Measurements from ENCODE around the gene SKP2.

Gene SKP2

DNA sequence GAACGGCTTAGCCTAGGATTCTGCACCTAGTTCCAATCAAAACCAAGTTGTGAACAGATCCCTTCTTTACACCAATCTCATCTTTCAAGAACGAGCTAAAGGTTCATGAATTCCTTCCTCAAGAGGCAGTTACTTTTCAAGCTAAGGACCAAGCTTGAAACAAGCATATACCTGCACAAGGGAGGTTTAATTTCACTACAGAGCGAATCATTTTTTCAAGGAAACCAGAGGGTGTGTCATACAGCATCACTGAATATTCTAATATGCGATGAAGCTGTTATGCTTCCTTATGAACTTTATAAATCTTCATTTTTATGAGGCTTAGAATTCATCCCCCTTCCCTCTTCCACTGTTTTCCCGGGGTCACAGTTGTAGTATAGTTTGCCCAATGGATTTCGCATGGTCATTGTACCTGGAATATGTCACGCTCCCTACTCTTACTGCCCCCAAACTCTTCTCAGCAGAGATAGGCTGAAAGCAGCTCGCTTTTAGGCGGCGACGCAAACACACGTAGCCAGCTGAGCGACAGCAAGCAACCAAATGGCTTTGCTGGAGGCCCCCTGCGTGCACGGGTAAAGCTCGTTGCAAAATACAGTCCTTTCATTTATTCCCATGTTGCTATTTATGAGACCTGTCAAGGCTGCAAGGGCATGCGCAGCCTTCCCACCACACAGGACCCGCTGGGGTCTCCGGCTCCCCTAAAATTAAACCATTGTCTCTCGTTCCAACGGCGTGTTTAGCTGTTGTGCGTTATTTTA, 1.1 kb upstream of the SKP2 start:
- peak overlapping the region; percentile 96 for H3K4me3 ChIP-seq (ENCODE audit: low read depth, low read length)
- H3K4me1 ChIP-seq, result no peaks in the 10 kb centered on the region
- H3K9me3 ChIP-seq (ENCODE audit: control insufficient read depth, low read length), result no peaks in the 10 kb centered on the region
- H3K36me3 ChIP-seq (ENCODE audit: control insufficient read depth, insufficient read depth, low read length), result no peaks in the 10 kb centered on the region
- H2AFZ ChIP-seq, result peak overlapping the region; percentile 97
- peak overlapping the region; percentile 78 for H3K27ac ChIP-seq
- peaks cover 8% of the 10 kb centered on the region for H3K79me2 ChIP-seq
- H3K9ac ChIP-seq, result peak overlapping the region; percentile 69
- peak overlapping the region; percentile 85 for H3K4me2 ChIP-seq (ENCODE audit: low read length)
- TF ChIP-seq, protein P1, sequence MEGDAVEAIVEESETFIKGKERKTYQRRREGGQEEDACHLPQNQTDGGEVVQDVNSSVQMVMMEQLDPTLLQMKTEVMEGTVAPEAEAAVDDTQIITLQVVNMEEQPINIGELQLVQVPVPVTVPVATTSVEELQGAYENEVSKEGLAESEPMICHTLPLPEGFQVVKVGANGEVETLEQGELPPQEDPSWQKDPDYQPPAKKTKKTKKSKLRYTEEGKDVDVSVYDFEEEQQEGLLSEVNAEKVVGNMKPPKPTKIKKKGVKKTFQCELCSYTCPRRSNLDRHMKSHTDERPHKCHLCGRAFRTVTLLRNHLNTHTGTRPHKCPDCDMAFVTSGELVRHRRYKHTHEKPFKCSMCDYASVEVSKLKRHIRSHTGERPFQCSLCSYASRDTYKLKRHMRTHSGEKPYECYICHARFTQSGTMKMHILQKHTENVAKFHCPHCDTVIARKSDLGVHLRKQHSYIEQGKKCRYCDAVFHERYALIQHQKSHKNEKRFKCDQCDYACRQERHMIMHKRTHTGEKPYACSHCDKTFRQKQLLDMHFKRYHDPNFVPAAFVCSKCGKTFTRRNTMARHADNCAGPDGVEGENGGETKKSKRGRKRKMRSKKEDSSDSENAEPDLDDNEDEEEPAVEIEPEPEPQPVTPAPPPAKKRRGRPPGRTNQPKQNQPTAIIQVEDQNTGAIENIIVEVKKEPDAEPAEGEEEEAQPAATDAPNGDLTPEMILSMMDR (IDR thresholded peaks at IDR 0.05), result no peak
- H3K27me3 ChIP-seq (ENCODE audit: control insufficient read depth, insufficient read depth, low read length), result no peaks in the 10 kb centered on the region

- no peak overlapping the region for H3K27ac ChIP-seq
- H3K9me3 ChIP-seq (ENCODE audit: control insufficient read depth, low read length), result no peaks in the 10 kb centered on the region
- no peaks in the 10 kb centered on the region for H3K36me3 ChIP-seq (ENCODE audit: control insufficient read depth, insufficient read depth, low read length)
- no peaks in the 10 kb centered on the region for H3K4me1 ChIP-seq
- H3K9ac ChIP-seq, result no peak overlapping the region
- TF ChIP-seq, protein P1 (IDR thresholded peaks at IDR 0.05), result no peak
- H2AFZ ChIP-seq, result peak overlapping the region; percentile 97
- H3K27me3 ChIP-seq (ENCODE audit: control insufficient read depth, insufficient read depth, low read length), result no peaks in the 10 kb centered on the region
- peak overlapping the region; percentile 96 for H3K4me3 ChIP-seq (ENCODE audit: low read depth, low read length)
- H3K4me2 ChIP-seq (ENCODE audit: low read length), result peak overlapping the region; percentile 85
- H3K79me2 ChIP-seq, result peaks cover 12% of the 10 kb centered on the region
These were observed 700 bp downstream of the SKP2 start for GRCh38 chr5:36152324-36153297.

GRCh38 chr5:36153298-36153677, 1.4 kb downstream of the SKP2 start:
- H3K4me2 ChIP-seq (ENCODE audit: low read length), result no peak overlapping the region
- peaks cover 12% of the 10 kb centered on the region for H3K79me2 ChIP-seq
- no peaks in the 10 kb centered on the region for H3K27me3 ChIP-seq (ENCODE audit: control insufficient read depth, insufficient read depth, low read length)
- H3K4me1 ChIP-seq, result no peaks in the 10 kb centered on the region
- H3K36me3 ChIP-seq (ENCODE audit: control insufficient read depth, insufficient read depth, low read length), result no peaks in the 10 kb centered on the region
- no peak overlapping the region for H3K4me3 ChIP-seq (ENCODE audit: low read depth, low read length)
- H3K9me3 ChIP-seq (ENCODE audit: control insufficient read depth, low read length), result no peaks in the 10 kb centered on the region
- H2AFZ ChIP-seq, result no peak overlapping the region
- H3K27ac ChIP-seq, result no peak overlapping the region
- no peak overlapping the region for H3K9ac ChIP-seq
- TF ChIP-seq, protein P1 (IDR thresholded peaks at IDR 0.05), result no peak

DNA sequence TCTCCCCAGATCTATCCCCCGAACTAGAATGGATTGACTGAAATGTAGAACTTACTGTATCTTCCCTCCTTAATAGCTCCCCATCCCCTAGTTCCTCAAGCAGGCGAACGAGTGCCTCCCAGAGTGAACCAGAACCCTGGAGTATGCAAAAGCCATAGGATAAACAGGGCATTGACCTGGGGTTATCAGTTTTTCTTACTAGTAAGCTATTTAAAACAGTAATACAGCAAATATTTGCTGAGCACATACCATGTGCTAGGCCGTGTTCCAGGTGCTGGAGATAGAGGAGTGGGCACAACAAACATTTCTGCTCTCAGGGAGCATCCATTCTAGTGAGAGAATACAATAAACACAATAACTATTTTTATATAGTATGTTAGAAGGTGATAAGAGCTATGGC, 1.8 kb downstream of the SKP2 start:
- TF ChIP-seq, protein P1 (IDR thresholded peaks at IDR 0.05), result no peak
- Histone ChIP-seq H3K27ac (no peak overlapping the region), H3K4me3 (ENCODE audit: low read depth, low read length) (no peak overlapping the region), H3K4me1 (no peaks in the 10 kb centered on the region), H3K27me3 (ENCODE audit: control insufficient read depth, insufficient read depth, low read length) (no peaks in the 10 kb centered on the region), H2AFZ (no peak overlapping the region), H3K36me3 (ENCODE audit: control insufficient read depth, insufficient read depth, low read length) (no peaks in the 10 kb centered on the region), H3K79me2 (peaks cover 14% of the 10 kb centered on the region), H3K4me2 (ENCODE audit: low read length) (no peak overlapping the region), H3K9me3 (ENCODE audit: control insufficient read depth, low read length) (no peaks in the 10 kb centered on the region), H3K9ac (no peak overlapping the region)
